Liver (tissue), 9 donors: ENCODE data around the gene YEATS2. TPM values are rescaled to one million over a fixed set of nuclear protein-coding genes. Genes with fewer than 3 reads are reported as not detected.

ENCODE experiments used
- DNase-seq: peaks from one replicate; pipeline ENCODE4 v3.0.0-alpha.2; 2017; ENCODE audit warnings: low spot score
- H3K27ac ChIP-seq, 2 donors: one replicate each; pipeline ENCODE4 v1.7.0; 2013; ENCODE audit warnings: inconsistent platforms in 2 of 2, low read length in 2 of 2, control low read depth in 1 of 2, low read depth in 1 of 2, mild to moderate bottlenecking in 1 of 2
- H3K27me3 ChIP-seq, 4 donors: one replicate each; pipeline versions ENCODE4 v1.6.1 to v1.7.0; 2013; ENCODE audit warnings: low read length in 3 of 4, inconsistent platforms in 1 of 4, mild to moderate bottlenecking in 1 of 4, moderate library complexity in 1 of 4; ENCODE audit not compliant: control insufficient read depth in 4 of 4, insufficient read depth in 4 of 4
- H3K36me3 ChIP-seq, 4 donors: one replicate each; pipeline versions ENCODE4 v1.6.1 to v1.7.0; 2013; ENCODE audit warnings: low read length in 3 of 4, mild to moderate bottlenecking in 3 of 4, low read depth in 1 of 4, moderate library complexity in 1 of 4; ENCODE audit not compliant: control insufficient read depth in 4 of 4, insufficient read depth in 3 of 4
- H3K4me1 ChIP-seq, 4 donors: one replicate each; pipeline versions ENCODE4 v1.6.1 to v1.7.0; 2013; ENCODE audit warnings: low read length in 3 of 4, mild to moderate bottlenecking in 3 of 4, moderate library complexity in 1 of 4; ENCODE audit not compliant: control insufficient read depth in 4 of 4, insufficient read depth in 4 of 4
- H3K4me3 ChIP-seq, 3 donors: one replicate each; pipeline versions ENCODE4 v1.6.1 to v1.7.0; 2013; ENCODE audit warnings: low read length in 3 of 3, control low read depth in 1 of 3, low read depth in 1 of 3, mild to moderate bottlenecking in 1 of 3
- H3K9ac ChIP-seq, 2 donors: one replicate each; pipeline ENCODE4 v1.7.0; 2013; ENCODE audit warnings: low read length in 2 of 2, mild to moderate bottlenecking in 2 of 2, moderate library complexity in 2 of 2, control low read depth in 1 of 2, low read depth in 1 of 2
- H3K9me3 ChIP-seq, 4 donors: one replicate each; pipeline versions ENCODE4 v1.6.1 to v1.7.0; 2013; ENCODE audit warnings: low read length in 3 of 4; ENCODE audit not compliant: control insufficient read depth in 4 of 4
- ATF3 ChIP-seq: IDR thresholded peaks from 2 replicates; pipeline ENCODE4 v1.6.1; 2016; ENCODE audit warnings: antibody characterized with exemption
- CTCF ChIP-seq: fragments of 150-350 bp; IDR thresholded peaks from 2 replicates; pipeline ENCODE4 v1.5.1; 2017; ENCODE audit warnings: improper control_type of control experiment, low read depth, low read length; ENCODE audit not compliant: missing input control
- EGR1 ChIP-seq, 2 donors: IDR thresholded peaks; 2 replicates each; pipeline ENCODE4 v1.6.1; 2016 to 2018; ENCODE audit warnings: antibody characterized with exemption in 2 of 2, low read depth in 2 of 2
- FOXA1 ChIP-seq: IDR thresholded peaks from 2 replicates; pipeline ENCODE4 v1.6.1; 2016; ENCODE audit warnings: antibody characterized with exemption
- FOXA2 ChIP-seq: IDR thresholded peaks from 2 replicates; pipeline ENCODE4 v1.6.1; 2016; ENCODE audit warnings: antibody characterized with exemption
- GABPA ChIP-seq, 2 donors: IDR thresholded peaks in 1 of 2; conservative IDR thresholded peaks in 1 of 2; 2 replicates each; pipeline ENCODE4 v1.6.1; 2016; ENCODE audit warnings: antibody characterized with exemption in 2 of 2, mild to moderate bottlenecking in 1 of 2, moderate library complexity in 1 of 2
- HNF4A ChIP-seq, 2 donors: conservative IDR thresholded peaks; 2 replicates each; pipeline ENCODE4 v1.6.1; 2016; ENCODE audit warnings: antibody characterized with exemption in 2 of 2, mild to moderate bottlenecking in 2 of 2
- HNF4G ChIP-seq: IDR thresholded peaks from 2 replicates; pipeline ENCODE4 v1.6.1; 2016; ENCODE audit warnings: antibody characterized with exemption
- JUND ChIP-seq, 2 donors: IDR thresholded peaks; 2 replicates each; pipeline ENCODE4 v1.6.1; 2016; ENCODE audit warnings: antibody characterized with exemption in 2 of 2
- MAX ChIP-seq: IDR thresholded peaks from 2 replicates; pipeline ENCODE4 v1.6.1; 2016; ENCODE audit warnings: antibody characterized with exemption
- NR2F2 ChIP-seq: IDR thresholded peaks from 2 replicates; pipeline ENCODE4 v1.6.1; 2016; ENCODE audit warnings: antibody characterized with exemption
- RAD21 ChIP-seq, 2 donors: IDR thresholded peaks; 2 replicates each; pipeline ENCODE4 v1.6.1; 2016; ENCODE audit warnings: antibody characterized with exemption in 2 of 2, mild to moderate bottlenecking in 2 of 2
- REST ChIP-seq: IDR thresholded peaks from 2 replicates; pipeline ENCODE4 v1.6.1; 2016; ENCODE audit warnings: antibody characterized with exemption, mild to moderate bottlenecking
- RXRA ChIP-seq, 2 donors: IDR thresholded peaks; 2 replicates each; pipeline ENCODE4 v1.6.1; 2017 to 2018; ENCODE audit warnings: antibody characterized with exemption in 2 of 2, mild to moderate bottlenecking in 1 of 2
- SP1 ChIP-seq: IDR thresholded peaks from 2 replicates; pipeline ENCODE4 v1.6.1; 2018; ENCODE audit warnings: antibody characterized with exemption, mild to moderate bottlenecking
- TAF1 ChIP-seq: conservative IDR thresholded peaks from 2 replicates; pipeline ENCODE4 v1.6.1; 2016; ENCODE audit warnings: antibody characterized with exemption, mild to moderate bottlenecking
- YY1 ChIP-seq: IDR thresholded peaks from 2 replicates; pipeline ENCODE4 v1.6.1; 2016; ENCODE audit warnings: antibody characterized with exemption, mild to moderate bottlenecking
- ZBTB33 ChIP-seq: IDR thresholded peaks from 2 replicates; pipeline ENCODE4 v1.6.1; 2016; ENCODE audit warnings: antibody characterized with exemption
- WGBS: extraction: QIAGEN DNeasy Blood & Tissue Kit; methylation state at CpG from one replicate; pipeline ENCODE4 v1.1.7; 2013; 5-methylcytosine and 5-hydroxymethylcytosine counted together
- polyA plus RNA-seq, 2 donors: library from polyadenylated mRNA; stranded (reverse) in 1 of 2; unstranded in 1 of 2; fragments of 200-250 nt in 1 of 2; fragments of >200 nt in 1 of 2; fragmentation: Nextera tagmentation in 1 of 2; extraction: Ambion mirVana in 1 of 2; gene quantifications; one replicate each; pipeline versions ENCODE4 v1.2.1 to v1.2.3, GENCODE V29; 2013 to 2015
- total RNA-seq, 2 donors: library from RNA; depleted of rRNA; stranded (reverse); fragments of >200 nt; gene quantifications; one replicate each; pipeline ENCODE4 v1.2.3, GENCODE V29; 2014
- donor health status: healthy.
- donor health status: healthy.
- donor health status: healthy.
- donor health status: healthy.
- donor health status: healthy.

The YEATS2 gene
- total and polyA plus RNA-seq, 4 donors = 1.5 to 9.4 (median 4.9) TPM

- TF ChIP-seq YY1 (no peak), RXRA (IDR thresholded peaks at IDR 0.05) (no peak), FOXA1 (no peak), ATF3 (no peak), GABPA (IDR thresholded peaks at IDR 0.05 in 1 of 2, conservative IDR thresholded peaks at IDR 0.05 in 1 of 2) (no peak), RAD21 (IDR thresholded peaks at IDR 0.05) (no peak), EGR1 (IDR thresholded peaks at IDR 0.05; ENCODE audit: low read depth in 2 of 2) (no peak), FOXA2 (no peak), MAX (no peak), HNF4G (no peak), HNF4A (conservative IDR thresholded peaks at IDR 0.05) (no peak), CTCF (no peak), REST (no peak), TAF1 (no peak), SP1 (no peak), ZBTB33 (no peak), JUND (IDR thresholded peaks at IDR 0.05) (no peak), NR2F2 (no peak)
- Histone ChIP-seq H3K4me1 (peaks cover 0 to 15% (median 9%) of the 10 kb centered on the region in 4 donors), H3K9me3 (no peaks in the 10 kb centered on the region), H3K27me3 (no peaks in the 10 kb centered on the region), H3K27ac (no peak overlapping the region), H3K4me3 (no peak overlapping the region), H3K36me3 (peaks cover 12 to 43% (median 31%) of the 10 kb centered on the region in 4 donors), H3K9ac (no peak overlapping the region)
- WGBS = 97% methylated on average over 9 of the region's 9 CpGs
- no peak for DNase-seq
Observed at GRCh38 chr3:183829466-183829865, 131.9 kb downstream of the YEATS2 start.
